GM21515 (cell line): Measurements from ENCODE around the gene CFAP97D2.
"Not testable (repeated sequence)": the region's sequence is repeated elsewhere in the genome, so short reads cannot be mapped to it uniquely, and the experiment has no call there.

Experiments used
- ATAC-seq: cut with Tn5 transposase; IDR thresholded peaks from one replicate; pipeline ENCODE4 v1.9.1; 2021; ENCODE audit not compliant: unreplicated experiment

The CFAP97D2 gene

GRCh38 chr13:114143806-114144605 lies 35.1 kb upstream of the CFAP97D2 start:
- ATAC-seq, result no peak

GRCh38 chr13:114144606-114145244 lies 34.3 kb upstream of the CFAP97D2 start:
- ATAC-seq, result no peak

- ATAC-seq, result no peak
Measured at GRCh38 chr13:114145256-114145655, 33.8 kb upstream of the CFAP97D2 start.

GRCh38 chr13:114145722-114146121 lies 33.3 kb upstream of the CFAP97D2 start:
- ATAC-seq, result no peak

- ATAC-seq, result no peak
Measured at GRCh38 chr13:114146173-114146572, 32.9 kb upstream of the CFAP97D2 start.

- ATAC-seq, result no peak
Measured at GRCh38 chr13:114146629-114147028, 32.4 kb upstream of the CFAP97D2 start.

- peak; percentile 23 for ATAC-seq
Measured at GRCh38 chr13:114147803-114148520, 31.1 kb upstream of the CFAP97D2 start.

GRCh38 chr13:114148521-114148855 lies 30.6 kb upstream of the CFAP97D2 start:
- peak; percentile 87 for ATAC-seq

- not testable (repeated sequence) for ATAC-seq
Measured at GRCh38 chr13:114148886-114149285, 30.2 kb upstream of the CFAP97D2 start.

- ATAC-seq, result no peak
Measured at GRCh38 chr13:114149774-114150740, 29.0 kb upstream of the CFAP97D2 start.

GRCh38 chr13:114151031-114151430 lies 28.0 kb upstream of the CFAP97D2 start:
- no peak for ATAC-seq

- no peak for ATAC-seq
Measured at GRCh38 chr13:114151565-114152284, 27.3 kb upstream of the CFAP97D2 start.

GRCh38 chr13:114152285-114152645 lies 26.8 kb upstream of the CFAP97D2 start:
- ATAC-seq, result no peak

- ATAC-seq, result no peak
Measured at GRCh38 chr13:114152831-114153371, 26.2 kb upstream of the CFAP97D2 start.

GRCh38 chr13:114153485-114154080 lies 25.5 kb upstream of the CFAP97D2 start:
- ATAC-seq, result no peak

- ATAC-seq, result no peak
Measured at GRCh38 chr13:114154476-114154875, 24.6 kb upstream of the CFAP97D2 start.

- no peak for ATAC-seq
Measured at GRCh38 chr13:114155320-114155719, 23.7 kb upstream of the CFAP97D2 start.

GRCh38 chr13:114155926-114156883 lies 22.9 kb upstream of the CFAP97D2 start:
- ATAC-seq, result no peak
